Astrocyte (in vitro differentiated cells and primary cell): ENCODE data around the gene DSG2. TPM values are rescaled to one million over a fixed set of nuclear protein-coding genes. Genes with fewer than 3 reads are reported as not detected.
A peak's percentile ranks its signal among the peaks of the same experiment; 100 is the strongest.

Experiments used
- DNase-seq: peaks from one replicate; pipeline ENCODE4 v3.0.0-alpha.2; 2010; ENCODE audit warnings: low read depth
- FAIRE-seq: peaks from 2 replicates; lab custom pipeline; 2011; peaks lifted over from hg19 to GRCh38; lab: Jason Lieb, UNC
- H2AFZ ChIP-seq: 2 replicates; pipeline ENCODE4 v1.6.0; 2012; ENCODE audit warnings: low read depth, low read length, inconsistent platforms
- H3K27ac ChIP-seq: 2 replicates; pipeline ENCODE4 v1.5.1; 2011; ENCODE audit warnings: low read depth, low read length, inconsistent platforms
- H3K27me3 ChIP-seq: 2 replicates; pipeline ENCODE4 v1.6.0; 2011; ENCODE audit warnings: low read length, inconsistent platforms; ENCODE audit not compliant: insufficient read depth
- H3K36me3 ChIP-seq: 2 replicates; pipeline ENCODE4 v1.5.1; 2011; ENCODE audit warnings: low read length, inconsistent platforms; ENCODE audit not compliant: insufficient read depth
- H3K4me1 ChIP-seq: 2 replicates; pipeline ENCODE4 v1.5.1; 2011; ENCODE audit warnings: low read length, inconsistent platforms; ENCODE audit not compliant: insufficient read depth
- H3K4me2 ChIP-seq: 2 replicates; pipeline ENCODE4 v1.6.0; 2012; ENCODE audit warnings: low read length, inconsistent platforms
- H3K4me3 ChIP-seq: 2 replicates; pipeline ENCODE4 v1.5.1; 2011; ENCODE audit warnings: low read depth, mild to moderate bottlenecking, low read length, inconsistent platforms; ENCODE audit not compliant: insufficient read depth
- H3K79me2 ChIP-seq: 2 replicates; pipeline ENCODE4 v1.6.0; 2012; ENCODE audit warnings: mild to moderate bottlenecking, low read length, inconsistent platforms; ENCODE audit not compliant: insufficient read depth
- H3K9ac ChIP-seq: 2 replicates; pipeline ENCODE4 v1.6.0; 2012; ENCODE audit warnings: mild to moderate bottlenecking, low read length, inconsistent platforms
- H3K9me3 ChIP-seq: 2 replicates; pipeline ENCODE4 v1.5.1; 2012; ENCODE audit warnings: low read depth, mild to moderate bottlenecking, low read length, inconsistent platforms; ENCODE audit not compliant: insufficient read depth
- H4K20me1 ChIP-seq: 2 replicates; pipeline ENCODE4 v1.6.0; 2012; ENCODE audit warnings: low read length, inconsistent platforms; ENCODE audit not compliant: insufficient read depth
- H3K27ac Mint-ChIP-seq: one replicate; pipeline ENCODE4 v1.8.0; 2021; ENCODE audit warnings: mild to moderate bottlenecking, mixed read lengths; ENCODE audit not compliant: unreplicated experiment
- H3K27me3 Mint-ChIP-seq: one replicate; pipeline ENCODE4 v1.8.0; 2021; ENCODE audit warnings: low read depth, mixed read lengths; ENCODE audit not compliant: unreplicated experiment
- H3K36me3 Mint-ChIP-seq: one replicate; pipeline ENCODE4 v1.8.0; 2021; ENCODE audit warnings: low read depth, mixed read lengths; ENCODE audit not compliant: unreplicated experiment
- H3K4me1 Mint-ChIP-seq: one replicate; pipeline ENCODE4 v1.8.0; 2021; ENCODE audit warnings: low read depth, mixed read lengths; ENCODE audit not compliant: unreplicated experiment
- H3K4me3 Mint-ChIP-seq: one replicate; pipeline ENCODE4 v1.8.0; 2021; ENCODE audit warnings: mild to moderate bottlenecking, moderate library complexity, mixed read lengths; ENCODE audit not compliant: unreplicated experiment
- H3K9me3 Mint-ChIP-seq: one replicate; pipeline ENCODE4 v1.8.0; 2021; ENCODE audit warnings: mild to moderate bottlenecking, mixed read lengths; ENCODE audit not compliant: unreplicated experiment
- CTCF ChIP-seq: IDR thresholded peaks from 2 replicates; pipeline ENCODE4 v1.5.1; 2011; ENCODE audit warnings: low read depth, mild to moderate bottlenecking, inconsistent platforms, low read length, moderate library complexity; ENCODE audit not compliant: insufficient read depth
- EZH2 ChIP-seq: IDR thresholded peaks from 2 replicates; pipeline ENCODE4 v1.6.1; 2012; ENCODE audit warnings: mild to moderate bottlenecking, low read length, inconsistent platforms; ENCODE audit not compliant: insufficient read depth
- total RNA-seq: library from RNA; stranded (reverse); gene quantifications from 2 replicates; pipeline ENCODE4 v1.2.1, GENCODE V29; 2021

The DSG2 gene
- total RNA-seq, 1 donor from 2014 or later: 154 TPM

DNA sequence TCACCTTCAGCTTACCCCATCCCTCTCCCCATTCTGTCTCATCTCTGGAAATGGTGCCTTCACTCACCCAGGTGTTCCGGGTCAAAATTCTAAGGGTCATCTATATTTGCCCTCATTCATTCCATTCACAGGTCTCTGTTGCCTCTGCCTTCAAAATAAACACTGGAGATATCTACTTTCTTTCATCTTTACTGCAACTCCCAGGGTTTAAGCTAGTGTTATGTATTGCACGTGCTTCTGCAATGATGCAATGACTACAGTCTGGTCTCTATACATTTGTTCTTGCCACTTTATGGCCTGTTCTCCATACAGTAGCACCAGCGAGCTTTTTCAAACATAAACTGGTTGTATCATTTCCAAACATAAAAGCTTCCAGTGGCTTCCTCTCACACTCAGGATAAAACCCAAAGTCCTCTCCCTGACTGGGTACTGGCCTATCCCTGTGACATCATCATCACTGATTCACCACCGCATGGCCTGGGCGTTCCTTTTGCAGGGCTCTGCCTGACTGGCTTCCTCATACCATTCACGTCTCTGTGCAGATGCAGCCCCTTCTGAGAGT lies 14.3 kb downstream of the DSG2 start:
- Mint-ChIP-seq H3K9me3 (peaks cover 2% of the 10 kb centered on the region), H3K27ac (peak overlapping the region; percentile 97), H3K4me1 (peaks cover 46% of the 10 kb centered on the region), H3K36me3 (peaks cover 4% of the 10 kb centered on the region), H3K27me3 (no peaks in the 10 kb centered on the region), H3K4me3 (peak overlapping the region; percentile 42)
- H3K36me3 ChIP-seq: no peaks in the 10 kb centered on the region
- FAIRE-seq (no peak), DNase-seq (peak; percentile 92)
- H3K4me2 ChIP-seq: peak overlapping the region; percentile 51
- H3K9ac ChIP-seq: peak overlapping the region; percentile 4
- H3K4me1 ChIP-seq: peaks cover 19% of the 10 kb centered on the region
- no peaks in the 10 kb centered on the region for H4K20me1 ChIP-seq
- no peak overlapping the region for H2AFZ ChIP-seq
- TF ChIP-seq EZH2 (no peak), CTCF (no peak)
- peak overlapping the region; percentile 55 for H3K27ac ChIP-seq
- H3K9me3 ChIP-seq: no peaks in the 10 kb centered on the region
- H3K4me3 ChIP-seq: no peak overlapping the region
- H3K79me2 ChIP-seq: no peaks in the 10 kb centered on the region
- H3K27me3 ChIP-seq: no peaks in the 10 kb centered on the region

- H2AFZ ChIP-seq: no peak overlapping the region
- DNase-seq (peak; percentile 88), FAIRE-seq (no peak)
- peak overlapping the region; percentile 55 for H3K27ac ChIP-seq
- peak overlapping the region; percentile 17 for H3K9ac ChIP-seq
- H3K27ac Mint-ChIP-seq: peak overlapping the region; percentile 97
- H3K79me2 ChIP-seq: no peaks in the 10 kb centered on the region
- H3K27me3 Mint-ChIP-seq: no peaks in the 10 kb centered on the region
- H3K27me3 ChIP-seq: no peaks in the 10 kb centered on the region
- H3K9me3 ChIP-seq: no peaks in the 10 kb centered on the region
- no peak overlapping the region for H3K4me3 Mint-ChIP-seq
- H3K4me1 Mint-ChIP-seq: peaks cover 43% of the 10 kb centered on the region
- H3K4me2 ChIP-seq: peak overlapping the region; percentile 51
- TF ChIP-seq EZH2: no peak
- TF ChIP-seq CTCF: no peak
- no peaks in the 10 kb centered on the region for H4K20me1 ChIP-seq
- H3K36me3 Mint-ChIP-seq: no peaks in the 10 kb centered on the region
- H3K36me3 ChIP-seq: no peaks in the 10 kb centered on the region
- no peak overlapping the region for H3K4me3 ChIP-seq
- H3K9me3 Mint-ChIP-seq: no peaks in the 10 kb centered on the region
- H3K4me1 ChIP-seq: peaks cover 19% of the 10 kb centered on the region
Measured at GRCh38 chr18:31513189-31513935, 15.4 kb downstream of the DSG2 start.

- no peak overlapping the region for H3K4me3 ChIP-seq
- H4K20me1 ChIP-seq: no peaks in the 10 kb centered on the region
- H3K9ac ChIP-seq: no peak overlapping the region
- TF ChIP-seq CTCF (no peak), EZH2 (no peak)
- Mint-ChIP-seq H3K4me3 (no peak overlapping the region), H3K4me1 (peaks cover 25% of the 10 kb centered on the region), H3K9me3 (no peaks in the 10 kb centered on the region), H3K27ac (no peak overlapping the region), H3K36me3 (peaks cover 2% of the 10 kb centered on the region), H3K27me3 (no peaks in the 10 kb centered on the region)
- DNase-seq: no peak
- FAIRE-seq: no peak
- H2AFZ ChIP-seq: no peak overlapping the region
- H3K4me2 ChIP-seq: no peak overlapping the region
- H3K27ac ChIP-seq: no peak overlapping the region
- H3K36me3 ChIP-seq: no peaks in the 10 kb centered on the region
- no peaks in the 10 kb centered on the region for H3K27me3 ChIP-seq
- H3K4me1 ChIP-seq: peaks cover 19% of the 10 kb centered on the region
- H3K9me3 ChIP-seq: no peaks in the 10 kb centered on the region
- no peaks in the 10 kb centered on the region for H3K79me2 ChIP-seq
Measured at GRCh38 chr18:31516437-31516836, 18.5 kb downstream of the DSG2 start.
